Activated naive CD8-positive, alpha-beta T cell treated with anti-CD3 and anti-CD28 coated beads, Interleukin-2, amount 50 U/mL, for 16 hours (primary cell): ENCODE results near the gene ATRIP.

Experiments used
- DNase-seq: peaks from one replicate; pipeline ENCODE4 v3.0.0-alpha.2; 2020; ENCODE audit warnings: low read depth, low spot score

ATRIP gene

DNA sequence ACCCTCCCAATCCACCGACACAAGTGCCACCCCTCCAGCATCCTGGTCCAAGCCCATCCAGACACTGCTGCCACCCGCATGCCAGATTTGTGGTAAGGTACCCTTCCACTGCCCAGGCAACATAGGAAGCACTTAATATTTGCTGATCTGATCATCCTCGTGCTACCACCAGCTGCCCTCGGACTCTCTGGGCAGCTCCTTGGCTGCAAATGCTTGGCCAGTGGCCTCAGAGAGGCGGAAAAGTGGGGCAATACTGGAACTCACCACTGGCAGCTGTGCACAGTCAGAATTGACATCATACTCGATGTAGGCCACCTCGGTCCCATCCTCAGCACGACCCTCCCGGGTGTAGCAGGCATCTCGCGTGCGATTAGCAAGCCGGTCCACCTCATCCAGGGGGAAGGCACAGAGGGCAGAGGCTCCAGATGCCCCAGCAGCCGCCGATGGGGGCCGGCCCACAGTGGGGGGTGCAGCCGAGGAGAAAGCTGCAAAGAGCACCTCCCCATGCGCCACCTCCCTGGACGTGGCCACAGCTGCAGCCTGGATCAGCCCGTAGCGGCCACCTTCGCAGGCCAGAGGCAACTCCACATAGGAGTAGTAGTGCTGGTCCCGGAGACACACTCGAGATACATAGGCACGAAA is 23.2 kb upstream of the ATRIP start:
- no peak for DNase-seq

DNA sequence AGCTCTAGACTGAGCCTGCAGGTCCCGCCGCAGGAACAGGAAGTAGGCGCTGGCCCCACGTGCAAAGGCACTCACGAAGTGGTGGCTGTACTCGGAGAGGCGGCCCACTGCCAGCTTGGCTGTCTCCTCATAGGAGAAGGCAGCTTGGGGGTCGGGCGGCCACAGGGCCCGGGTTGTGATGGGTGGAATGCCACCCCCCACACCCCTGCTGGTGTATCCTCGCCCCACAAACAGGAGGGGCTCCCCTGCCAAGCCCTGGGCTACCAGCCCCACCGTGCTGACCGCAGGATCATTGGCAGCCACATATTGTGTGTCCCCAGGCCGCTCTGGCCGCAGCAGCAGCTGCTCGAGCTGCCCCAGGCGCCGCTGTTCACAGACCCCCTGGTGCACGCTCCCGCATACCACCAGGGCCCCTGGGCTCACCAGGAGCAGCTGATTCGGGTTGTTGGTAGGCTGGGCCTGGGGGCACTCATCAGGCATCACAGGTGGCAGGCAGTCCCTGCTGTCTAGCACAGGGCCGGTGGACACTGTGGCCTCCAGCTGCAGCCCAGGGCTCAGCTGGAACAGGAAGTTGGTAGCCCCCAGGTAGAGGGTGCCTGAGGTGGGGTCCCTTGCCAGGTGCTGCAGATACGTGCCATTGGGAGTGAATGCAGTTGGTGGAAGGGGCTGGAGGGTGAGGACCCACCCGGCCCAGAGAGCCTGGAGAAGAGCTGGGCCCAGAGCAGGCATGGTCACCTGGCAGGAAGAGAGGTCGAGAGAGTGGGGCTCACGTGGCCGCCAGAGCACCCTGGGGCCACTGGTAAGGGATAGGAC is 22.4 kb upstream of the ATRIP start:
- no peak for DNase-seq

DNA sequence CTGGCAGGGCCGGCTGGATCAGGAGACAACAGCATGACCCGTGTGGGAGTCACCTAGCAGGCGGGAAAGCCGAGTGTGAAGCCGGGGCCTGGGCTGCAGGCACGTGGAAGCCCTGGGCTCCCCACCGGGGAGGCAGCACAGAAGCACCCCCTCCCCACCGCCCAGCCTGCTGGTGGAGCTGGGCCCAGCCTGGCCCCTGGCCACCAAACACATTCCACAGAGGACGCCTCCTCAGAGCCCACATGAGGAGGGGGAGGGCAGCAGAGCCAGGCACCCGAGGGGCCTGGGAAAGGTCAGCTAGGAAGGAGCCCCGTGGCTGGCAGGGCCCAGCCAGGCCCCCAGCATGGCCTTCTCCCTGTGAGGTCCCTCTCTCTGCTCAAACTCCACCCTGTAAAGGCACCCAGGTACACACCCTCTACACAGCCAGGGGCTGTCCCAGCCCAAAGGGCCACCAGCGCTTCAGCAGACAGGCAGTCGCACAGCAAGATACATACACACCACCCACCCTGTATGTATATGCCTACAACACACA is 21.2 kb upstream of the ATRIP start:
- DNase-seq = no peak

DNA sequence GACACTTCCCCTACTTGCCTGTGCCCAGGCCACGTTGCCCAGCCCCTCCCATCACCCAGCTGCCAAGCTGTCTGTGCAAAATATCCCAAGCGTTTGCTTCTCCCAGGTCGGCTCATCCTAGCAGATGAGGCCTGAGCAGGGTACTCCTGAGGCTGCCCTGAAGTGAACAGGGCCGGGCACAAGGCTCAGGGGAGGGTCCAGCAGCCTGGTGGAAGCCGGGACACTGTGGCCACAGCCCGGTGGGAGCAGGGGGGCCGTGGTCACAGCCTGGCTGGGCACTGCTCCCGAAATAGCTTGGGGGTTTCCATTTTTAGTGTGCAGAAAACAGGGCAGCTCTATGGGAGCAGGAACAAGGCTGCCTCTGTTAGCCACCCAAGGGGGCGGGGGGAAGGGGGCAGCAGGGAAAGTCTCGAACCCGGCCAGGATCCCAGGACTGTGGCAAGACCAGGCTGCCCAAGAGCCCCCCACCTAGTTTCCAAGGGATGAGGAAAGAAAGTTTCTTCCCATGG is 20.1 kb upstream of the ATRIP start:
- DNase-seq = no peak

DNA sequence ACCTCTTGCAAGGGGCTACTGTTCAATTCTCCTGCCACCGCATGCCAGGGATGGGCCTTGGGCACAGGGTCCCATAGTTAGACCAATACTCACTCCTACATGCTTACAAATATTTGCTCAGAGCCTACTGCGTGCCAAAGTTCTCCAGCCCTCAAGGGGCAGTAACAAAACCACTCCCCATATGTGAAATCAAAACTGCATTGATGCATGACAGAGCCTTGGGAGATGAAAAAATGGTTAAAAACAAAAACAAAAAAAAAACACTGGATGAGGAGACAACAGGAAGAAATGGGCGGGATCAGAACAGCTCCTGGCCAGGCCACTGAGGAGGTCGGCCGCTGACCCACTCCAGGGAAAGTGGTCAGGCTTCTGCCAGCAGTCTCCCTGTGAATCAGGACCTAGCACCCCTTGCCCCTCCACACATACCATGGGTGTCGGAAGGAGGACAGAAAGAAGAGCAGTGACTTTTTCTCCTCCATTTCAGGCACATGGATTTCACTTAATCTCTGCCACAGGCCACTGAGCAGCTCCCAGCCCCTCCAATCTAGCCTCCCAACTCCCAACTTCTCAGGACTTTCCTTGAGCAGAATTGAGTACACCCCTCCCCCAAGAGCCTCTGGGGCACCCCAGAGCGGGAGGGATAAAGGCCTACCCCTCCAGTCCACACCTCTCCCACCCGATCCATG is 19.4 kb upstream of the ATRIP start:
- DNase-seq = no peak

DNA sequence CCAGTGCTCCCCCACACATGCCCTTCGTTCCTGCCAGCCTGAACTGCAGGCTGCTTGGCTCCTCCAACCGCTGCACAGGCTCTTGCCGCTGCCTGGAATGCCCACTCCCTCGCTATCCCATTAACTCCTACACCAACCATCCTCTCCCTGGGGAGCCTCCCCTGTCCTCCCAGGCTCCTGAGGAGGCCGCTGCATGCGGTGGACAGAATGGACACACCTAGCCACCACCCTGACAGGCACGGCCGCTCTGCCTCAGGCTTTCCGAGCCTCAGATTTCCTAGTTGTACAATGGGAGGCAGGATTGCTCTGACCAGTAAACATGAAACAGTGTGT is 18.9 kb upstream of the ATRIP start:
- DNase-seq = no peak

DNA sequence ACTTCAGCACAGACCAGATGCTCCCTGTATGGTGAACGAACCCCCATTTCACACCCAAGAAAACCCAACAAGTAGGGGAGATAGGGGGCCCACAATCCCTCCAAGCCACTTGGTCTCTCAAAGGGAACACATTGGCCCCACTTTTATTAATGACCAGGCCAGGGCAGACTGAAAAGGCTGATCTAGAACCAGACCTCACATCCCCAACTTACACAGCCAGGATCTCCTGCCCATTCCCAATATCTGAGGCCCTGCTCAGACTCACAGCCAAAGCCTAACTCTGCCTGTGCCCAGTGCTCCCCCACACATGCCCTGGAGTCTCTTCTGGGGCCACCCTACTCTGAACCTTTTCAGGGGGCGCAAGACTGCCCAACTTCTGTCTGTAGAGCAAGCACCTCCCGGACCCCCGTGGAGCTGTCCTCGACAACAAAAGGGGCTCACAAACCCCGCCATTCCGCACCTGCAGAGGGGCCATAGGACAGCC is 18.4 kb upstream of the ATRIP start:
- DNase-seq = no peak

DNA sequence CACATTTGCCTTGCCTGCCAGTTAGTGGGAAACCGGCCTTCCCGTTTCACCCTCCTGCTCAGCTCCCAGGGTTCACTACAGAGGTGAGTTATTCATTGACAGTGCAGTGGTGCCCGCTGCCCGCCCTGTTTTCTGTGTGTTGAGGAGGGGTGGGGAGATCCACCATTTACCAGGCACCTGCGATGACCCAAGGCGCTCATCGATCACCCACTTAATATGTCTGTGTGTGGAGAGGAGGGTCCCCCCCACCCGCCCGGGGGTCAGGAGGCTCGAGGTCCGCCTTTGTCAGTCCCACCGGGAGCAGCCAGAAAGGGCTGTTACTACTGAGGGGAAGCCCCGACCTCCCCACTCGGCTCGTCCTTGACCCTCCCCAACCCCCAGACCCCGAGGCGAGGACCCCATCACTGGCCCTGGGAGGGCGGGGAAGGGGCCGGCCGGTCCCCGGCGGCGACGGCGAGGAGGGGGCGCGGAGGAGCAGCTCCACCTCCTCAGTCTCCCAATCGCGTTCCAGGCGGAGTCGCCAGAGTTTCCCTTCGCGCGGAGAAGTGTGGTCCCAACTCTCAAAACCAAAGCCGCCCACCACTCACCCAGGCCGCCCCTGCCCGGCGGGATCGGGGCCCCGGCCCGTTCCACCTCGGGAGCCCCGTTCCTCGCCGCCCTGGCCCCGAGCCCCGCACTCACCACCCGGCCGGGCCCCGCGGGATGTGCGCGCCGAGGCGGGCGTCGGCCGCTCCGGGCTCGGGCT is 17.8 kb upstream of the ATRIP start:
- no peak for DNase-seq

DNA sequence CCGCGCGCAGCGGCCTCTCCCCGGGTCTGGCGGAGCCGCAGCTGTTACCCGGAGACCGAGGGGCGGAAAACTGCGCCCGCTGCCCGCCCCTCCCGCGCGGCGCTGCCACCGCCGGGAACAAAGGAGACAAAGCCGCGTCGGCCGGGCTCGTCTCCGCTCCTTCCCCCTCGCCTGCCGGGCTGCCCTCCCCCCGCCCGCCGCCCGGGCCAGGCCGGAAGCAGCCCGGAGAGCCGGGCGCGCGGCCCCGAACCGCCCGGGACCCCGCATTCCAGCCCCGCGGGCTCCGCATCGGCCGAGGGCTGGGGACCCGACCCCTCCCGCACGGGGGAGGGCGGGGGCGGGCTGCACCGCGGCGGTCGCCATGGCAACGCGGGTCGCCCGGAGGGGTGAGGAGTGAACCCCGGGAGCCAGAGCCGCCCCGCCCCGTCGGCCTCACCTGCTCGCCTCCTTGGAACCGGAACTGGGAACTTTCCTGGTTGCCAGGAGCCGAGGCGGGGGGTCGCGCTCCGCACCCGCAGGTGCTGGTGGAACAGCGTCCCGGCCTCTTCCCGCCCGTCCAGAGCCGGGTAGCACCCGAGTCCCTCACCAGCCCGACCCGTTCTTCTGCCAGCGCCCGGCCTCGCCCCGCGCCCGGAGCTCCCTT is 17.1 kb upstream of the ATRIP start:
- no peak for DNase-seq

DNA sequence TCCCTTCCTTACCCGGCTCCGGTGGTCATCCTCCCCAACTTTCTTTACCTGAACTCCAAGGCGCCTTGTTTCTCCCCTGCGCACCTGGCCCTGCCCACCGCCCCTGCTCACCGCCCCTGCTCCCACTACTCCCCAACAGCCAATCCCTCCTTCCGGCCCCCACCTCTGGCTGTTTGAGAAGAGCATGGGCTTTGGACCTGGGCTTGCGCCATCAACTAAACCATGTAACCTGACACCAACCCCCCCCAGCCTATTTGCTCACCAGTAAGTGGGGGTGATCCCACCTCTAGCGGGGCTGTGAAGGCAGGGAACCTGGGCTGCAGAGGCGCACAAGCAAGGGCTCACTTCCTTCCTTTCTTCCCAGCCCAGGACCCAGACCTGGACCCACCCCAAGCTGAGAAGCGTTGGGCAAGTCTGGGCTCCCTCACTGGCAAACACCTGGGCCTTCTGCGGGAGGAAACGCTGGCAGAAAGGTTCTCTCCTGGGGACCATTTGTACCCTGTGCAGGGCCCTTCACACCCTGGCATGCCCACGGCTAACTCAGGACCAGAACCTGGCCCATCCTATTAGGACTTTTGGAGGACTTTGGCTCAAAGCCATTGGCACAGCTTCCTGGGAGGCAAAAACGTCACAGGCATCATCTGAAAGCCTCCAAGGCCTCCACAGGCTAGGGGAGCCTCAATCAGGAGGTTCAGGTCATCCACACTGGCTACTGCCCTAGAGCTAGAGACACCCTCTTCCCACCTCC is 16.4 kb upstream of the ATRIP start, which contains the start of gene PLXNB1:
PLXNB1 (minus strand) TSS at position 127 of the 748 bp plus-strand sequence. CDS start 5,475 bp downstream, outside the sequence.
- DNase-seq = no peak

DNA sequence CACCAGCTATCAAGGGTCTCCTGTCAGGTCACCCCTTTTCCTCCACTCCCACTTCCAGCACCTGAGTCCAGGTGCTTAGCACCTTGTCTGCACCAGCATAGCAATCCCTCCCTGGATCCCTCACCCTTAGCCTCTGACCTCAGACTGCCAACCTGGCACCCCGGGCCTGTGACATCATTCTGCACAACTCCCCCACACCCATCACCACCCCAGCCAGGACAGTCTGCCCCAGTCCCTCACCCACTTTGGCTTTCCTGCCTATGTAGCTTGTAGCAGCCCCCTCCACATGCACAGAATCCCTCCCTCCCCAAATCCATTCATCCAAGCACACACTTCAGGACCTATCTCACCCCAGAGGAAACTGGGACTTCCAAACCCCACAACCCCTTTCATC is 15.8 kb upstream of the ATRIP start:
- no peak for DNase-seq

DNA sequence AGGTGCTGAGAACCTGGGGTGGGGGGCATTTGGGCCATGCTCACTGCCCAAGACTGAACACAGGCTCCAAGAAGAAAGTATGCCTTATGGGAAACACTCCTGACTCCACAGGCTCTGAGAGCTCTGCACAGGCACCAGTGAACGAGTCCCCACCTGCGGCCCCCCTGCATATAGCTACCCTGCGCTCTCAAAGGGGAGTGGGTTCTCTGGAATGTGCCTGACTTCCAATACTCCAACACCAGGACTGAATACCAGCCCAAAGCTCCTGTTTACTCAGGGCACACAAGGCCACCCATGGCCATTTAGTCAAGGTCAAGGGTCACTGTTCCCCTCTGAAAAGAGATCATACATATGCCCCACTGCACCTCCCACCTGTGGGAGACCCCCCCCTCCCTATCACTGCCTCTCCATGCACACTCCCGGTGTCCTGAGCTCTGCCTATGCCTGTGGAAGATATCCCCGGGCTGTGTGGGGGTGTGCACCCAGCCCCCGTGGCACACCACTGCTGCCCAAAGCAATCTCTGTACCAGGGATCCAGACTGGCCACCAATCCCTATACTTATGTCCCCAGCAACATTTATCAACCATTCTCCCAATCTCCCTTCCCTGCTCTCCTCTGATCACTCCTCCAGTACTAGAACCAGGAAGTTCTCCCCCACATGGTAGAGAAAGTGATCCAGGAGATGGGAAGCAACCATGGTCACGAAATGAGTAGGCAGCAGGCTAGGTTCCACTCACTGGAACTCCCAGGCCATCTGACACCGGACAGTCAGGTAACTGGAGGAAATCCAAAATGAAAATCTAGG is 15.1 kb upstream of the ATRIP start:
- no peak for DNase-seq

DNA sequence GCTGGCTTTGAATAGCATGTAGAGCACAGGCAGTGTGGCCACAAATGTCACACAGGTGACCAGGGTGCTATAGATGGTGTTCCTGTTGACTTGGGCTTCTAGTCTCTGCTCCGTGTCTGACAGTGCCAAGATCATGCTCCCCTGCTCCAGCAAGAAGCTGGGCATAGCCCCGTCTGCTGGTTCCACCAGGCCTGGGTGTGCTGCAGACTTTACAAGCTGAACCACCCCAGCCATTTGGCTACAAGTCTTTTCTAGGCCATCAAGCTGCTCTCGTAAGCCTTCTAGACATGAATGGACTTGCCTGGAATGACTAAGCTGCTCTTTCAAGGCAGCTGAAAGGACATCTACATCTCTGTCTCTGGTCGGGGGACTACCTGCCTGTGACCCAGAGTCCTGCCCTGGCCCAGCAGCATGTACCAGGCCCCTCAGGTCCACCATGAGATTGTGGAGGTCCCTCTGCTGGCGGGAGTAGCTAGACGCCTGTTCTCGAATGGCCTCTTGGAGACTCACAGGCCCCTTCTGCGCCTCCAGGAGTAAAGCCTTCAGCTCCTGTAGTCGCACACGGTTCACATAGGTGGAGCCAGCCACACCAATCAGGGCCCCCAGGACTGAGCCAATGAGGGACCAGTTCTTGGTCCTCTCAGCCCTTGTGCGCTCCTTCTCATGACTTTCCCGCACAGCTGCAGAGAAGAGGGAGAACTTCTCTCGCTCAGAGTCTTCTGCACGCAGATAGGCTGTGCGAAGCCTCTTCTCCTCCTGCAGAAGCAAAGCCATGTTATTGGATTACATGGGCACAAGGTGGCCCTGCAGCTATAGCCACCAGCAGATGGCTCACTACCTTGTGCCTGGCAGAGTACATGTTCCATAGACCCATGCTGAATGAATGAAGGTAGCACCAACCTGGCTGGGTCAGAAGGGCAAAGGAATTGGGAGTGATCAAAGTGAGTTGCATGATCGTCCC is 13.8 kb upstream of the ATRIP start:
- DNase-seq = no peak

DNA sequence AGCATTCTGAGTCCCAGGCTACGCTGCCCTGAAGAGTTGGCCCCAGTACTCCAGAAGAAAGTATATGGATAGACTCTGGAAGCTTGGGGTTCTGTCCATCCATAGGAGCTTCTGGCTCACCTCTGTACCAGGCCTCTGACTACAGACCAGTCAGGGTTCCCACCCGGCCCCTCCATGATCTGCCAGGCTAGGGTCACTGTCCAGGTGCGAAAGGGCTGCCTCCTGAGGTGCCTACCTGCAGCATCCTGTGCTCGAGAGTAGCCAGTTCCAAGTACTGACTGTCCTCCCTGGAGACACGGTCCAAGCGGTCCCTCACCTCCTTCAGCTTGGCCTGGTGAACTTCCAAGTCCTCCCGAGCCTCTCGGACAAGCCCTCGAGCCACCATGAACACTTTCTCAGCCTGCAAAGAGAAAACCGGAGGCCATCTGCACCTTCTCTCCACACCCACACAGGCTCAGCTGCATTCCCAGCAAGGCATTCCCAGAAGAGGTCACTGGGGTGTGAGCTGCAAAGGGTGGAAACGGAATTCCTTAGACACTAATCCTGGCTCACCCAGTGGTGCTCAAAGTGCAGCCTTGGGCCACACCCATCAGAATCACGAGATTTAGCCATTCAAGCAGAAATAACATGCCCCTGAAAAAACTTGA is 12.9 kb upstream of the ATRIP start:
- DNase-seq = no peak

DNA sequence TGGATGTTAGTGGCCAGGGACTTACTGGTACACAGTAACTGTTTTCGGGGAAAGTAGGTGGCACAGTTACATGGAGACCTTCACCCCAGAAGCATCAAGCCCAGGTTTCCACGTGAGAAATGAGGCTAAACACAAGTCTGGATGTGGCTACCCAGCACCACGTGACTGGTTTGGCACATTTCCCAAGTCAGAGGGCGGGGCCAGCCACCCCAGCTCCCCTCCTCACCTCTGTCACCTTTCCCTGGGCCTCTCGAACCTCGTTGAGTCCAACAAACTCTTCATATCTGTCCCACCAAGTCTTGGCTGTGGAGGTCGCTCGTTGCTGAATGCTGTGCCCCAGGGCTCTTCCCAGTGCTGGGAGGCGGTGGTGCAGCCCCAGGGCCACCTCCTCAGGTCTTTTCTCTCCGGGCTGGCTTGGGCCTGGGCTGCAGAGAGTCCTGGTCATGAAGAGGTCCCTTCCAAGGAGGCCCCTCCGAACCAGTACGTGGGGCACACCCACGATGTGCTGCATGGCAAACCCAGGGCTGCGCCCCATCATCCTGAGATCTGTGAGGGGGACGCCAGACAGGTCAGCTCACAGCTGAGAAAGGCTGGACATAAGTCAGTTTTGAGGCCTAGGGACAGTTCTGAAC is 11.8 kb upstream of the ATRIP start:
- no peak for DNase-seq

DNA sequence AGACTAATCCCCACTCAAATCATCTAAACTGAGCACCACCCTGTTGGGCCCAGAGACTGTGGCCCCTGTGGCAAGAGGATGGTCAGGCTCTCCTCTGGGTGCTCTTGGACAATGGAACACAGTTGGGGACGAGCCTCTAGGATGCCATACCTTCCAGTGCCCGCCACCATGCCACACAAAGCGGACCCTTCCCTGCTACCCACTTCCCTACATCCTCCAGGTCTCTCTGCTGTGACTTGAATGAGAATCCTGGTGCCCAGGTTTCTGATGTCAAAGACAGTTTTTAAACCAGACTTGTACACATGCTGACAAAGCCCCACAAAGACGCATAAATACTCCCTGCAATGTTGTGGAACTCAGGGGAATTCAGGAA is 11.3 kb upstream of the ATRIP start:
- DNase-seq = no peak

DNA sequence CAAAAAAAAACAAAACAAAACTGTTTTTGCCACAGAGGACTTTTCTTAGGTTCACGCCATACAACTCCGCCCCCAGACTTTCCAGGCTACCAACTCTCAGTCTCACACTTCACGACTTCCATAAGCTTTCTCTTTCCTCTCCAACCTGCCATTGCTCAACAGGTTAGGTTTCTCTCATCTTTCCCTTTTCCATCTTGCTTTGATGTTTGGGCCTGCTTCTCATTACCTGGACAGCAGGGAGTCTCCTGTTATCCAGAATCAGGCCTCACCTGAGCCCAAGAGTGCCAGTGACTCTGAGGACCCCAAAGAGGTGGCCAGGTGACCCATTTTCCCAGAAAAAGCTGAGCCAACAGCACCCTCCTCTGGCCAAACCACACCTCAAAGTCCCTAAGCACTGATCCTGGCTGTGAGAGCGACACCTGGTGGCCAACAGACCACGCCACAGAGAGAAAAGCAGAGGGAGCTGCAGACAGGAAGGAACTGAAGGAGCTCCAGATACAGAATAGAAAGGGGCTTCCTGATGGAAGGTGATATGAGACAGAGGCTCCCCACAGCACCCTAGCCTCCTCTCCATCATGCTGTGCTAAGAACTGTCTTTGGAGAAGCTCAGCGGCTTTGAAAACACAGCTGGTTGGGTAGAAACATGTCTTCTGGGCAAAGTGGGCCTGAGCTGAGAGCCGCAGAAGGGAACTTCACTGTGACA is 10.6 kb upstream of the ATRIP start:
- DNase-seq = peak; percentile 76
